Myocyte (in vitro differentiated cells): ENCODE data around the gene BYSL. TPM values are rescaled to one million over a fixed set of nuclear protein-coding genes. Genes with fewer than 3 reads are reported as not detected.

ENCODE experiments used
- DNase-seq: peaks from one replicate; pipeline ENCODE4 v3.0.0-alpha.2; 2012; ENCODE audit warnings: low read depth
- polyA plus RNA-seq: library from polyadenylated mRNA; unstranded; fragments of >200 nt; gene quantifications from one replicate; pipeline ENCODE4 v1.2.1, GENCODE V29; 2012; ENCODE audit warnings: missing spikeins
- total RNA-seq: library from RNA; depleted of rRNA; stranded (reverse); fragments of >200 nt; gene quantifications from 2 replicates; pipeline ENCODE4 v1.2.3, GENCODE V29; 2014

The BYSL gene
- 28.1 and 28.3 TPM in 2 replicates for total RNA-seq
- 28.8 TPM for polyA plus RNA-seq

GRCh38 chr6:41920921-41921711 is at the start of gene BYSL, which contains the start of gene MED20:
TSS of gene BYSL (plus strand) at chr6:41921499. CDS start at chr6:41921563, 64 bp downstream.
TSS of gene MED20 (minus strand) at chr6:41921139. CDS start at chr6:41921018, 121 bp downstream.
- DNase-seq, result peak; percentile 96

GRCh38 chr6:41871691-41872090 is 49.6 kb upstream of the BYSL start:
- no peak for DNase-seq

- no peak for DNase-seq
These were observed 49.2 kb upstream of the BYSL start for GRCh38 chr6:41872147-41872546.

GRCh38 chr6:41874741-41875140 is 46.6 kb upstream of the BYSL start:
- no peak for DNase-seq

GRCh38 chr6:41877051-41877680 is 44.1 kb upstream of the BYSL start:
- no peak for DNase-seq

GRCh38 chr6:41878246-41878645 is 43.1 kb upstream of the BYSL start:
- DNase-seq, result no peak

- DNase-seq, result no peak
These were observed 42.3 kb upstream of the BYSL start for GRCh38 chr6:41878961-41879405.

- DNase-seq, result no peak
These were observed 39.8 kb upstream of the BYSL start for GRCh38 chr6:41881506-41881905.

GRCh38 chr6:41884957-41885356 is 36.3 kb upstream of the BYSL start:
- DNase-seq, result no peak

GRCh38 chr6:41885930-41886329 is 35.4 kb upstream of the BYSL start:
- DNase-seq, result no peak

- DNase-seq, result peak; percentile 25
These were observed 34.0 kb upstream of the BYSL start for GRCh38 chr6:41887331-41887751.

GRCh38 chr6:41892921-41893564 is 28.3 kb upstream of the BYSL start:
- no peak for DNase-seq

GRCh38 chr6:41894366-41895299 is 26.7 kb upstream of the BYSL start:
- DNase-seq, result no peak

GRCh38 chr6:41895300-41896233 is 25.7 kb upstream of the BYSL start, which contains the start of gene USP49:
TSS of gene USP49 (minus strand) at chr6:41895375. CDS start at chr6:41806983, 88,392 bp downstream.
- DNase-seq, result peak; percentile 89

GRCh38 chr6:41896281-41896680 is 25.0 kb upstream of the BYSL start:
- no peak for DNase-seq

GRCh38 chr6:41900861-41901260 is 20.4 kb upstream of the BYSL start:
- no peak for DNase-seq

GRCh38 chr6:41901882-41902519 is 19.3 kb upstream of the BYSL start:
- no peak for DNase-seq

- no peak for DNase-seq
These were observed 11.6 kb upstream of the BYSL start for GRCh38 chr6:41909727-41910126.

- no peak for DNase-seq
These were observed 7.0 kb upstream of the BYSL start for GRCh38 chr6:41914343-41914742.
